Panc1 (cell line): ENCODE data around the gene LTF. TPM values are rescaled to one million over a fixed set of nuclear protein-coding genes. Genes with fewer than 3 reads are reported as not detected.

Experiments
- ATAC-seq: fragments of 200-7000 bp; cut with Tn5 transposase; 2 replicates; pipeline ENCODE4 v1.9.1; 2020; ENCODE audit warnings: mild to moderate bottlenecking, moderate library complexity
- BruUV-seq: library from RNA; stranded (reverse); fragments of 400-500 nt; replicated peaks from 2 replicates; lab custom pipeline; 2021; lab: Mats Ljungman, UMichigan
- CTCF ChIA-PET: fragments of 300-600 bp; sonication (Branson Sonifier 250); formaldehyde crosslinking; loops from one replicate; lab custom pipeline; 2022; ENCODE audit warnings: antibody characterized with exemption; lab: Charles Lee
- POLR2A ChIA-PET: fragments of 300-600 bp; sonication (Branson Sonifier 250); formaldehyde crosslinking; loops from one replicate; lab custom pipeline; 2022; ENCODE audit warnings: antibody characterized with exemption; lab: Charles Lee
- DNase-seq: peaks from one replicate; pipeline ENCODE4 v3.0.0-alpha.2; 2010; ENCODE audit warnings: low read depth, low spot score
- H3K27ac ChIP-seq: 2 replicates; pipeline ENCODE4 v1.5.1; 2011; ENCODE audit warnings: mild to moderate bottlenecking, low read length, inconsistent platforms
- H3K27me3 ChIP-seq: fragments of 200-500 bp; sonication (Bioruptor generic); 2 replicates; pipeline ENCODE4 v1.6.0; 2014; ENCODE audit warnings: low read length, inconsistent platforms; ENCODE audit not compliant: control insufficient read depth, insufficient read depth
- H3K36me3 ChIP-seq: fragments of 200-500 bp; sonication (Bioruptor generic); 2 replicates; pipeline ENCODE4 v1.5.1; 2014; ENCODE audit warnings: inconsistent platforms, mild to moderate bottlenecking, low read length, moderate library complexity; ENCODE audit not compliant: control insufficient read depth, insufficient read depth
- H3K4me1 ChIP-seq: 2 replicates; pipeline ENCODE4 v1.5.1; 2011; ENCODE audit warnings: inconsistent platforms, mild to moderate bottlenecking, low read length, moderate library complexity; ENCODE audit not compliant: control insufficient read depth, insufficient read depth
- H3K4me3 ChIP-seq, 2 experiments: 2 replicates each; pipeline ENCODE4 v1.5.1; 2011 to 2012; ENCODE audit warnings: low read depth in 2 of 2, low read length in 2 of 2, mild to moderate bottlenecking in 2 of 2, inconsistent platforms in 1 of 2, moderate library complexity in 1 of 2
- H3K9me3 ChIP-seq: fragments of 200-500 bp; sonication (Bioruptor generic); 2 replicates; pipeline ENCODE4 v1.5.1; 2014; ENCODE audit warnings: low read depth, mild to moderate bottlenecking, inconsistent platforms, low read length, moderate library complexity; ENCODE audit not compliant: control insufficient read depth, insufficient read depth
- CTCF ChIP-seq: fragments of 450-650 bp; IDR thresholded peaks from 2 replicates; pipeline ENCODE4 v1.5.1; 2017; ENCODE audit warnings: mild to moderate bottlenecking
- POLR2AphosphoS5 ChIP-seq: IDR thresholded peaks from 2 replicates; pipeline ENCODE4 v1.6.1; 2012; ENCODE audit warnings: mild to moderate bottlenecking, low read depth, low read length, moderate library complexity
- REST ChIP-seq, 2 experiments: IDR thresholded peaks; 2 replicates each; pipeline ENCODE4 v1.6.1; 2011 to 2012; ENCODE audit warnings: low read depth in 2 of 2, control low read depth in 1 of 2, low read length in 1 of 2, mild to moderate bottlenecking in 1 of 2, moderate library complexity in 1 of 2; ENCODE audit not compliant: insufficient read depth in 1 of 2
- SIN3A ChIP-seq: IDR thresholded peaks from 2 replicates; pipeline ENCODE4 v1.6.1; 2012; ENCODE audit warnings: low read depth, mild to moderate bottlenecking, low read length, moderate library complexity, borderline replicate concordance; ENCODE audit not compliant: insufficient read depth
- TCF7L2 ChIP-seq: IDR thresholded peaks from 2 replicates; pipeline ENCODE4 v1.6.1; 2011; ENCODE audit warnings: mild to moderate bottlenecking, low read depth, low read length, inconsistent platforms
- in situ Hi-C: cut with HindIII; loops from 2 replicates; pipeline ENCODE4 v1.10.0; 2016; ENCODE audit warnings: low sequenced_read_pairs, low pct_unique_long_range_greater_than_20kb
- intact Hi-C: fragments of 100-400 bp; cut with micrococcal nuclease; formaldehyde crosslinking; loops from one replicate; pipeline ENCODE4 v1.10.0; 2022; ENCODE audit not compliant: unreplicated experiment
- total RNA-seq: library from RNA; stranded (reverse); gene quantifications from one replicate; pipeline ENCODE4 v1.2.1, GENCODE V29; 2021; ENCODE audit not compliant: unreplicated experiment

The LTF gene
- total RNA-seq, 1 experiment from 2014 or later, result not detected

GRCh38 chr3:46416125-46416810, 48.4 kb downstream of the LTF start:
- no peaks in the 10 kb centered on the region for H3K4me1 ChIP-seq
- no peak overlapping the region for H3K4me3 ChIP-seq
- DNase-seq (no peak), ATAC-seq (no peak)
- intact Hi-C loops, result no loop called here
- no TSS peak for BruUV-seq
- CTCF ChIA-PET, result no interaction called here
- no peaks in the 10 kb centered on the region for H3K36me3 ChIP-seq
- TF ChIP-seq SIN3A (no peak), POLR2AphosphoS5 (no peak)
- no peaks in the 10 kb centered on the region for H3K9me3 ChIP-seq
- H3K27ac ChIP-seq, result no peak overlapping the region
- H3K27me3 ChIP-seq, result no peaks in the 10 kb centered on the region
- in situ Hi-C loops, result no loop called here
- POLR2A ChIA-PET, result no interaction called here

DNA sequence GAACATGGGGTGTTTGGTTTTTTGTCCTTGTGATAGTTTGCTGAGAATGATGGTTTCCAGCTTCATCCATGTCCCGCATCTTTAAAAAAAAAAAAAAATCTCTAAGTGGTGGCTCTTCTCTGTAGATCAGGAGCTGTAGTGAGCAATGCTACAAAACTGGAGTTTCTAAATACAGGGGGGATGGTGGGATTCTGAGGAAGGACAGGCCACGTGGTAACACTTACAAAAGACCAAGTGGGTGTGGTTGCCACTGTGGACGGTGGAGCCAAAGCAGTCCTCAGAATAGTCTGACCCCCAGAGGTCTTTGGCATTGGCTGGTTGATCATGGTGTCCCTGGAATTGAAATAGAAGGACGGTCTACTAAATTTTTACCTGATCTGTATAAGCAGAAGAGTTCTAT, 50.0 kb downstream of the LTF start:
- Histone ChIP-seq H3K9me3 (no peaks in the 10 kb centered on the region), H3K27me3 (no peaks in the 10 kb centered on the region), H3K4me1 (no peaks in the 10 kb centered on the region), H3K27ac (no peak overlapping the region), H3K36me3 (no peaks in the 10 kb centered on the region), H3K4me3 (no peak overlapping the region)
- ATAC-seq (no peak), DNase-seq (no peak)
- BruUV-seq, result no TSS peak
- in situ Hi-C loops, result no loop called here
- CTCF ChIA-PET, result no interaction called here
- intact Hi-C loops, result no loop called here
- TF ChIP-seq REST (IDR thresholded peaks at IDR 0.05; ENCODE audit: insufficient read depth in 1 of 2, low read depth in 2 of 2, low read length in 1 of 2) (no peak), SIN3A (no peak), TCF7L2 (no peak), CTCF (no peak), POLR2AphosphoS5 (no peak)
- POLR2A ChIA-PET, result no interaction called here

DNA sequence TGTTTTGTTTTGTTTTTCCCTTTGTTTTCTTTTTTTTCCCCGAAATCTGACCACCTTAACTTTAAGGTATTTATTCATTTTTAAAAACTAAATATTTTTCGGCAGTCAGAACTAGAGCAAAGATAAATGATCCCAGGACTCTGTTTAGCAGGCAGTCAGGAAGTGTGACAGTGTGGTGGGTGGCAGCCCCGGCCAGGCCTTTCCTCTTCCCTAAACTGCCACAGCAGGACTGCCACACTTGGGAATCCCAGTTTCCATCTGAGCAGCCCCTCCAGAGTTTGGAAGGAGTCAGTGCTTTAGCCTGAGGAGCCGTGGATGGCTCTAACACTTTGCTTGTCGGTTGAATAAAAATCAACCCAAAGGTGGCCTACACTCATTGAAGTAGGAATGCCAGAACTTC, 50.8 kb downstream of the LTF start:
- DNase-seq (no peak), ATAC-seq (no peak)
- H3K9me3 ChIP-seq, result no peaks in the 10 kb centered on the region
- H3K4me3 ChIP-seq, result no peak overlapping the region
- in situ Hi-C loops, result no loop called here
- CTCF ChIA-PET, result no interaction called here
- no TSS peak for BruUV-seq
- H3K27ac ChIP-seq, result no peak overlapping the region
- TF ChIP-seq TCF7L2 (no peak), REST (IDR thresholded peaks at IDR 0.05; ENCODE audit: insufficient read depth in 1 of 2, low read depth in 2 of 2, low read length in 1 of 2) (no peak), POLR2AphosphoS5 (no peak), SIN3A (no peak), CTCF (no peak)
- no peaks in the 10 kb centered on the region for H3K27me3 ChIP-seq
- POLR2A ChIA-PET, result no interaction called here
- intact Hi-C loops, result no loop called here
- no peaks in the 10 kb centered on the region for H3K4me1 ChIP-seq
- H3K36me3 ChIP-seq, result no peaks in the 10 kb centered on the region
